PC-3 (cell line): ENCODE data around the gene CAPG.

Source experiments
- EZH2 ChIP-seq: fragments of 300-600 bp; sonication (generic); IDR thresholded peaks from one replicate; pipeline ENCODE4 v1.6.1; 2017; ENCODE audit warnings: antibody characterized with exemption, mild to moderate bottlenecking, low read length; ENCODE audit not compliant: unreplicated experiment
- TF ChIP-seq, protein P1 (sequence below): fragments of 300-600 bp; sonication (generic); conservative IDR thresholded peaks from 2 replicates; pipeline ENCODE4 v1.5.1; 2017; ENCODE audit warnings: antibody characterized with exemption, low read depth, mild to moderate bottlenecking, low read length

DNA sequence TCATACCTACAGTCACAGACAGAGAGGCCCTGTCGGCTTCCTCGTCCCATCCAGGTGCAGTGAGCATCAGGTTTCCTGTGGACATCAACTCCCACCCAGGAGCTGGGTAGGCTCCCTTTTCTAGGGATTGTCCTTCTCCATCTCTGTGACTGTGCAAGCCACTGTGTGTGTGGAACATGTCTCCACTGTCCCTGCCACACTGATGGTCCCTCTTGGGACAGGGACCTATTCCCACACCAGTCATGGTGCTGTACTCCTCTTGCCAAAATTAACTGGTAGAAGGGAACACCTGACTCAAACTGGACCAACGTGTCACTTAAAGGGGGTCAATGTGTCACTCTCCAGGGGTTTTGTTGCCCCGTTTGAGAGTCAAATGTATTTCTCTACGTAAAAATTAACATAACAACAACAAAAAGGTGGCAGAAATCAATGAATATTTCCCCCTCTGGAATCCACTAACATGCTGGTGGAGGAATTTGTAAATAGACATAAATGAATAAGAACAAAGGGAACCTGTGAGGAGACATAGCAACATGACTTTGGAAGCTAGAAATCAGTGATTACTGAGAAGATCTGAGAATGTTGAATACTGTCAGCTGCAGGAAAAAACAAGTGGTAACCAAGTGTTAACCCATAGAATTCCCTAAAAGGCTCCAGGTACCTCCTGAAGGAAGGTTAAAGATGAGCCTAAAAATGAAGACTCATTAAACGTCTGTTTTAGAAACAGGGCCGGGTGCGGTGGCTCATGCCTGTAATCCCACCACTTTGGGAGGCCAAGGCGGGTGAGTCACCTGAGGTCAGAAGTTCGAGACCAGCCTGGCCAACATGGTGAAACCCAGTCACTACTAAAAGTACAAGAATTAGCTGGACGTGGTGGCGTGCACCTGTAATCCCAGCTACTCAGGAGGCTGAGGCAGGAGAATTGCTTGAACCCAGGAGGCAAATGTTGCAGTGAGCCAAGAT lies 48.7 kb upstream of the CAPG start:
- TF ChIP-seq, protein P1, sequence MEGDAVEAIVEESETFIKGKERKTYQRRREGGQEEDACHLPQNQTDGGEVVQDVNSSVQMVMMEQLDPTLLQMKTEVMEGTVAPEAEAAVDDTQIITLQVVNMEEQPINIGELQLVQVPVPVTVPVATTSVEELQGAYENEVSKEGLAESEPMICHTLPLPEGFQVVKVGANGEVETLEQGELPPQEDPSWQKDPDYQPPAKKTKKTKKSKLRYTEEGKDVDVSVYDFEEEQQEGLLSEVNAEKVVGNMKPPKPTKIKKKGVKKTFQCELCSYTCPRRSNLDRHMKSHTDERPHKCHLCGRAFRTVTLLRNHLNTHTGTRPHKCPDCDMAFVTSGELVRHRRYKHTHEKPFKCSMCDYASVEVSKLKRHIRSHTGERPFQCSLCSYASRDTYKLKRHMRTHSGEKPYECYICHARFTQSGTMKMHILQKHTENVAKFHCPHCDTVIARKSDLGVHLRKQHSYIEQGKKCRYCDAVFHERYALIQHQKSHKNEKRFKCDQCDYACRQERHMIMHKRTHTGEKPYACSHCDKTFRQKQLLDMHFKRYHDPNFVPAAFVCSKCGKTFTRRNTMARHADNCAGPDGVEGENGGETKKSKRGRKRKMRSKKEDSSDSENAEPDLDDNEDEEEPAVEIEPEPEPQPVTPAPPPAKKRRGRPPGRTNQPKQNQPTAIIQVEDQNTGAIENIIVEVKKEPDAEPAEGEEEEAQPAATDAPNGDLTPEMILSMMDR: no peak
- no peak for TF ChIP-seq EZH2
